DND-41 (cell line): ENCODE results near the gene CCDC181.

Experiments used
- ATAC-seq: fragments of 200-7000 bp; cut with Tn5 transposase; 3 replicates; pipeline ENCODE4 v1.9.1; 2021; ENCODE audit warnings: low read depth; ENCODE audit not compliant: insufficient read depth
- DNase-seq: peaks from one replicate; pipeline ENCODE4 v3.0.0-alpha.2; 2020
- H2AFZ ChIP-seq: 2 replicates; pipeline ENCODE4 v1.6.0; 2012; ENCODE audit warnings: low read depth, low read length
- H3K27ac ChIP-seq: 2 replicates; pipeline ENCODE4 v1.5.1; 2012; ENCODE audit warnings: low read length, inconsistent platforms
- H3K27me3 ChIP-seq: fragments of 200-600 bp; sonication (generic); 2 replicates; pipeline ENCODE4 v1.6.0; 2012; ENCODE audit warnings: low read length, mild to moderate bottlenecking, inconsistent platforms; ENCODE audit not compliant: insufficient read depth, poor library complexity
- H3K36me3 ChIP-seq: 2 replicates; pipeline ENCODE4 v1.5.1; 2012; ENCODE audit warnings: low read length, inconsistent platforms; ENCODE audit not compliant: insufficient read depth
- H3K4me1 ChIP-seq: 2 replicates; pipeline ENCODE4 v1.5.1; 2012; ENCODE audit warnings: mild to moderate bottlenecking, low read length; ENCODE audit not compliant: insufficient read depth
- H3K4me2 ChIP-seq: 2 replicates; pipeline ENCODE4 v1.6.0; 2012; ENCODE audit warnings: mild to moderate bottlenecking, moderate library complexity, low read length, inconsistent platforms; ENCODE audit not compliant: insufficient read depth
- H3K4me3 ChIP-seq, 2 experiments: fragments of 200-600 bp in 1 of 2; shearing (Covaris generic) in 1 of 2; 2 replicates each; pipeline ENCODE4 v1.5.1; 2012 to 2016; ENCODE audit warnings: inconsistent platforms in 2 of 2, low read length in 2 of 2, mild to moderate bottlenecking in 2 of 2, low read depth in 1 of 2, moderate library complexity in 1 of 2
- H3K79me2 ChIP-seq: 2 replicates; pipeline ENCODE4 v1.6.0; 2012; ENCODE audit warnings: low read length, inconsistent platforms; ENCODE audit not compliant: insufficient read depth
- H3K9ac ChIP-seq: 2 replicates; pipeline ENCODE4 v1.6.0; 2012; ENCODE audit warnings: low read depth, mild to moderate bottlenecking, inconsistent platforms, low read length, moderate library complexity
- H3K9me3 ChIP-seq: 2 replicates; pipeline ENCODE4 v1.5.1; 2012; ENCODE audit warnings: low read length, moderate library complexity, mild to moderate bottlenecking, inconsistent platforms; ENCODE audit not compliant: insufficient read depth, severe bottlenecking
- H4K20me1 ChIP-seq: 2 replicates; pipeline ENCODE4 v1.6.0; 2012; ENCODE audit warnings: low read length; ENCODE audit not compliant: insufficient read depth
- CTCF ChIP-seq: IDR thresholded peaks from 2 replicates; pipeline ENCODE4 v1.5.1; 2012; ENCODE audit warnings: borderline replicate concordance, low read length, moderate library complexity, mild to moderate bottlenecking; ENCODE audit not compliant: poor library complexity, severe bottlenecking; ENCODE audit errors: extremely low read depth
- EZH2 ChIP-seq: IDR thresholded peaks from 3 replicates; pipeline ENCODE4 v1.6.1; 2012; ENCODE audit warnings: borderline replicate concordance, low read depth, mild to moderate bottlenecking, moderate library complexity, low read length, inconsistent platforms; ENCODE audit not compliant: severe bottlenecking

The CCDC181 gene

GRCh38 chr1:169473347-169473746, 46.1 kb upstream of the CCDC181 start:
- no peaks in the 10 kb centered on the region for H3K9me3 ChIP-seq
- H3K27ac ChIP-seq = no peak overlapping the region
- no peaks in the 10 kb centered on the region for H3K4me1 ChIP-seq
- ATAC-seq (no peak), DNase-seq (no peak)
- no peaks in the 10 kb centered on the region for H4K20me1 ChIP-seq
- peaks cover 8% of the 10 kb centered on the region for H3K36me3 ChIP-seq
- no peak overlapping the region for H3K4me3 ChIP-seq
- TF ChIP-seq EZH2 (no peak), CTCF (no peak)
- H3K27me3 ChIP-seq = no peaks in the 10 kb centered on the region
- H2AFZ ChIP-seq = no peak overlapping the region
- no peak overlapping the region for H3K4me2 ChIP-seq
- no peaks in the 10 kb centered on the region for H3K79me2 ChIP-seq
- no peak overlapping the region for H3K9ac ChIP-seq

GRCh38 chr1:169472738-169473137, 45.5 kb upstream of the CCDC181 start:
- ATAC-seq = no peak
- Histone ChIP-seq H2AFZ (no peak overlapping the region), H3K9me3 (no peaks in the 10 kb centered on the region), H3K36me3 (peaks cover 11% of the 10 kb centered on the region), H4K20me1 (no peaks in the 10 kb centered on the region), H3K9ac (no peak overlapping the region), H3K79me2 (no peaks in the 10 kb centered on the region), H3K27ac (no peak overlapping the region), H3K4me3 (no peak overlapping the region), H3K4me2 (no peak overlapping the region), H3K27me3 (no peaks in the 10 kb centered on the region), H3K4me1 (no peaks in the 10 kb centered on the region)
- no peak for DNase-seq
- TF ChIP-seq EZH2 (no peak), CTCF (no peak)

- no peak overlapping the region for H3K4me2 ChIP-seq
- H3K9ac ChIP-seq = no peak overlapping the region
- no peak for DNase-seq
- peaks cover 4% of the 10 kb centered on the region; the same call in 1 of the 2 replicates for H3K36me3 ChIP-seq
- H3K9me3 ChIP-seq = no peaks in the 10 kb centered on the region
- no peak overlapping the region for H2AFZ ChIP-seq
- H3K79me2 ChIP-seq = no peaks in the 10 kb centered on the region
- no peak overlapping the region for H3K27ac ChIP-seq
- H3K27me3 ChIP-seq = no peaks in the 10 kb centered on the region
- H3K4me1 ChIP-seq = no peaks in the 10 kb centered on the region
- H3K4me3 ChIP-seq = no peak overlapping the region
- no peak for ATAC-seq
- H4K20me1 ChIP-seq = no peaks in the 10 kb centered on the region
- no peak for TF ChIP-seq EZH2
- no peak for TF ChIP-seq CTCF
Measured at GRCh38 chr1:169468982-169469381, 41.7 kb upstream of the CCDC181 start.
